ENCODE measurements around the gene NID2.
A peak's percentile ranks its signal among the peaks of the same experiment; 100 is the strongest.

Gene NID2

GRCh38 chr14:52052288-52052943, 16.4 kb downstream of the NID2 start:
- DNase-seq, result no peak

GRCh38 chr14:52051871-52052270, 17.0 kb downstream of the NID2 start:
- DNase-seq, result no peak

- no peak for DNase-seq
These were observed 17.6 kb downstream of the NID2 start for GRCh38 chr14:52051251-52051650.

GRCh38 chr14:52049721-52050588, 18.9 kb downstream of the NID2 start:
- no peak for DNase-seq

GRCh38 chr14:52049271-52049670, 19.6 kb downstream of the NID2 start:
- DNase-seq, result no peak

GRCh38 chr14:52048641-52049204, 20.1 kb downstream of the NID2 start:
- no peak for DNase-seq

- DNase-seq, result no peak
These were observed 20.7 kb downstream of the NID2 start for GRCh38 chr14:52048116-52048515.

GRCh38 chr14:52046376-52046917, 22.4 kb downstream of the NID2 start:
- DNase-seq, result no peak

GRCh38 chr14:52044791-52045522, 23.9 kb downstream of the NID2 start:
- DNase-seq, result no peak

- DNase-seq, result no peak
These were observed 25.2 kb downstream of the NID2 start for GRCh38 chr14:52043690-52044089.

- DNase-seq, result peak; percentile 65
These were observed 26.2 kb downstream of the NID2 start for GRCh38 chr14:52042371-52043289.

- no peak for DNase-seq
These were observed 28.3 kb downstream of the NID2 start for GRCh38 chr14:52040598-52040997.

- DNase-seq, result no peak
These were observed 29.6 kb downstream of the NID2 start for GRCh38 chr14:52039124-52039815.

- DNase-seq, result no peak
These were observed 35.7 kb downstream of the NID2 start for GRCh38 chr14:52033101-52033642.

GRCh38 chr14:52032204-52032801, 36.6 kb downstream of the NID2 start:
- DNase-seq, result no peak

GRCh38 chr14:52031781-52032180, 37.1 kb downstream of the NID2 start:
- no peak for DNase-seq

GRCh38 chr14:52029881-52030280, 39.0 kb downstream of the NID2 start:
- no peak for DNase-seq

- no peak for DNase-seq
These were observed 42.0 kb downstream of the NID2 start for GRCh38 chr14:52026901-52027300.

GRCh38 chr14:52026017-52026660, 42.7 kb downstream of the NID2 start:
- no peak for DNase-seq

GRCh38 chr14:52025310-52025709, 43.5 kb downstream of the NID2 start:
- DNase-seq, result no peak
